Activated T-helper 17 cell treated with anti-CD3 and anti-CD28 coated beads, Interleukin-2, amount 50 U/mL, for 72 hours (primary cell): Measurements from ENCODE around the gene MIDN. TPM values are rescaled to one million over a fixed set of nuclear protein-coding genes. Genes with fewer than 3 reads are reported as not detected.
A peak's percentile ranks its signal among the peaks of the same experiment; 100 is the strongest.

Experiments
- ATAC-seq: fragments of 150-1000 bp; cut with Tn5 transposase; replicated peaks from 2 replicates; pipeline ENCODE4 v1.10.0; 2021; ENCODE audit warnings: mild to moderate bottlenecking, moderate library complexity
- H3K27ac Mint-ChIP-seq: one replicate; pipeline ENCODE4 v1.8.0; 2022; ENCODE audit warnings: mixed read lengths
- H3K27me3 Mint-ChIP-seq: one replicate; pipeline ENCODE4 v1.8.0; 2022; ENCODE audit warnings: mixed read lengths
- H3K36me3 Mint-ChIP-seq: one replicate; pipeline ENCODE4 v1.8.0; 2022; ENCODE audit warnings: low read depth, mild to moderate bottlenecking, mixed read lengths
- H3K4me1 Mint-ChIP-seq: one replicate; pipeline ENCODE4 v1.8.0; 2022; ENCODE audit warnings: mixed read lengths
- H3K4me3 Mint-ChIP-seq: one replicate; pipeline ENCODE4 v1.8.0; 2022; ENCODE audit warnings: mild to moderate bottlenecking, mixed read lengths
- H3K9me3 Mint-ChIP-seq: one replicate; pipeline ENCODE4 v1.8.0; 2022; ENCODE audit warnings: mixed read lengths
- total RNA-seq, 2 donors: library from RNA; stranded (reverse); gene quantifications; one replicate each; pipeline ENCODE4 v1.2.3, GENCODE V29; 2022

The MIDN gene
- total RNA-seq, 2 donors from 2014 or later = 51.4 to 56.8 TPM

GRCh38 chr19:1279782-1280341, 31.5 kb downstream of the MIDN start:
- no peaks in the 10 kb centered on the region for H3K9me3 Mint-ChIP-seq
- H3K4me3 Mint-ChIP-seq = peak overlapping the region; percentile 6
- H3K27me3 Mint-ChIP-seq = peaks cover 8% of the 10 kb centered on the region
- peak overlapping the region; percentile 2 for H3K27ac Mint-ChIP-seq
- ATAC-seq = peak; percentile 17
- no peaks in the 10 kb centered on the region for H3K4me1 Mint-ChIP-seq
- H3K36me3 Mint-ChIP-seq = peaks cover 54% of the 10 kb centered on the region

- H3K9me3 Mint-ChIP-seq = no peaks in the 10 kb centered on the region
- no peak for ATAC-seq
- H3K36me3 Mint-ChIP-seq = peaks cover 44% of the 10 kb centered on the region
- H3K27me3 Mint-ChIP-seq = peaks cover 9% of the 10 kb centered on the region
- no peak overlapping the region for H3K4me3 Mint-ChIP-seq
- no peak overlapping the region for H3K27ac Mint-ChIP-seq
- H3K4me1 Mint-ChIP-seq = no peaks in the 10 kb centered on the region
These were observed 32.5 kb downstream of the MIDN start for GRCh38 chr19:1280636-1281568.

- Mint-ChIP-seq H3K9me3 (no peaks in the 10 kb centered on the region), H3K4me3 (no peak overlapping the region), H3K27me3 (peaks cover 13% of the 10 kb centered on the region), H3K36me3 (peaks cover 36% of the 10 kb centered on the region), H3K27ac (no peak overlapping the region), H3K4me1 (no peaks in the 10 kb centered on the region)
- ATAC-seq = no peak
These were observed 33.3 kb downstream of the MIDN start for GRCh38 chr19:1281569-1282287.

- ATAC-seq = no peak
- Mint-ChIP-seq H3K9me3 (no peaks in the 10 kb centered on the region), H3K36me3 (peaks cover 26% of the 10 kb centered on the region), H3K4me1 (no peaks in the 10 kb centered on the region), H3K27ac (no peak overlapping the region), H3K4me3 (no peak overlapping the region), H3K27me3 (peaks cover 13% of the 10 kb centered on the region)
These were observed 34.3 kb downstream of the MIDN start for GRCh38 chr19:1282588-1283206.

GRCh38 chr19:1283207-1283916, 35.0 kb downstream of the MIDN start:
- no peak overlapping the region for H3K27ac Mint-ChIP-seq
- no peaks in the 10 kb centered on the region for H3K9me3 Mint-ChIP-seq
- no peak overlapping the region for H3K4me3 Mint-ChIP-seq
- no peaks in the 10 kb centered on the region for H3K4me1 Mint-ChIP-seq
- no peak for ATAC-seq
- peaks cover 13% of the 10 kb centered on the region for H3K27me3 Mint-ChIP-seq
- H3K36me3 Mint-ChIP-seq = peaks cover 20% of the 10 kb centered on the region

GRCh38 chr19:1283917-1284292, 35.5 kb downstream of the MIDN start:
- H3K4me1 Mint-ChIP-seq = no peaks in the 10 kb centered on the region
- ATAC-seq = no peak
- no peak overlapping the region for H3K27ac Mint-ChIP-seq
- no peak overlapping the region for H3K4me3 Mint-ChIP-seq
- peaks cover 18% of the 10 kb centered on the region for H3K36me3 Mint-ChIP-seq
- peaks cover 13% of the 10 kb centered on the region for H3K27me3 Mint-ChIP-seq
- H3K9me3 Mint-ChIP-seq = no peaks in the 10 kb centered on the region

- Mint-ChIP-seq H3K27me3 (peaks cover 13% of the 10 kb centered on the region), H3K36me3 (peaks cover 12% of the 10 kb centered on the region), H3K4me1 (no peaks in the 10 kb centered on the region), H3K4me3 (peak overlapping the region; percentile 45), H3K9me3 (no peaks in the 10 kb centered on the region), H3K27ac (no peak overlapping the region)
- no peak for ATAC-seq
These were observed 36.1 kb downstream of the MIDN start for GRCh38 chr19:1284293-1284978.

- ATAC-seq = no peak
- Mint-ChIP-seq H3K27me3 (peaks cover 13% of the 10 kb centered on the region), H3K4me1 (no peaks in the 10 kb centered on the region), H3K36me3 (peaks cover 5% of the 10 kb centered on the region), H3K9me3 (no peaks in the 10 kb centered on the region), H3K27ac (no peak overlapping the region), H3K4me3 (peak overlapping the region; percentile 45)
These were observed 36.8 kb downstream of the MIDN start for GRCh38 chr19:1284979-1285736.

GRCh38 chr19:1285737-1286360, 37.5 kb downstream of the MIDN start, which contains the start of gene EFNA2:
TSS of gene EFNA2 (plus strand) at chr19:1285873. CDS start at chr19:1286169, 296 bp downstream.
- no peak for ATAC-seq
- Mint-ChIP-seq H3K9me3 (no peaks in the 10 kb centered on the region), H3K27me3 (peaks cover 13% of the 10 kb centered on the region), H3K27ac (no peak within 1 kb of the TSS), H3K4me1 (no peaks in the 10 kb centered on the region), H3K4me3 (peak within 1 kb of the TSS; percentile 48), H3K36me3 (no peaks in the 10 kb centered on the region)

GRCh38 chr19:1286487-1287353, 38.3 kb downstream of the MIDN start:
- Mint-ChIP-seq H3K36me3 (no peaks in the 10 kb centered on the region), H3K9me3 (no peaks in the 10 kb centered on the region), H3K27ac (no peak overlapping the region), H3K27me3 (peaks cover 13% of the 10 kb centered on the region), H3K4me1 (no peaks in the 10 kb centered on the region), H3K4me3 (peak overlapping the region; percentile 48)
- no peak for ATAC-seq

- no peak for ATAC-seq
- no peak overlapping the region for H3K27ac Mint-ChIP-seq
- peaks cover 18% of the 10 kb centered on the region for H3K27me3 Mint-ChIP-seq
- H3K4me1 Mint-ChIP-seq = no peaks in the 10 kb centered on the region
- H3K36me3 Mint-ChIP-seq = no peaks in the 10 kb centered on the region
- no peak overlapping the region for H3K4me3 Mint-ChIP-seq
- no peaks in the 10 kb centered on the region for H3K9me3 Mint-ChIP-seq
These were observed 39.2 kb downstream of the MIDN start for GRCh38 chr19:1287354-1288225.
